Endodermal cell (in vitro differentiated cells): ENCODE data around the gene SHCBP1. TPM values are rescaled to one million over a fixed set of nuclear protein-coding genes. Genes with fewer than 3 reads are reported as not detected.

Source experiments
- DNase-seq: peaks from one replicate; pipeline ENCODE4 v3.0.0-alpha.2; 2017
- H3K27ac ChIP-seq: 2 replicates; pipeline ENCODE4 v1.5.1; 2013; ENCODE audit warnings: mild to moderate bottlenecking, low read depth, low read length, moderate library complexity
- H3K27me3 ChIP-seq: 2 replicates; pipeline ENCODE4 v1.6.1; 2013; ENCODE audit warnings: mild to moderate bottlenecking, low read length, moderate library complexity; ENCODE audit not compliant: insufficient read depth, control insufficient read depth, poor library complexity, severe bottlenecking
- H3K36me3 ChIP-seq: 2 replicates; pipeline ENCODE4 v1.7.0; 2013; ENCODE audit warnings: mild to moderate bottlenecking, low read length, moderate library complexity; ENCODE audit not compliant: control insufficient read depth, insufficient read depth
- H3K4me1 ChIP-seq: one replicate; pipeline ENCODE4 v1.7.0; 2013; ENCODE audit warnings: low read length; ENCODE audit not compliant: control insufficient read depth, insufficient read depth
- H3K4me3 ChIP-seq: 2 replicates; pipeline ENCODE4 v1.5.1; 2013; ENCODE audit warnings: mild to moderate bottlenecking, low read length, moderate library complexity
- H3K9ac ChIP-seq: 2 replicates; pipeline ENCODE4 v1.6.1; 2013; ENCODE audit warnings: mild to moderate bottlenecking, low read length, moderate library complexity; ENCODE audit not compliant: poor library complexity, severe bottlenecking; ENCODE audit errors: extremely low read depth
- H3K9me3 ChIP-seq: 2 replicates; pipeline ENCODE4 v1.6.1; 2013; ENCODE audit warnings: mild to moderate bottlenecking, low read length, moderate library complexity; ENCODE audit not compliant: control insufficient read depth
- H3K27ac Mint-ChIP-seq: 2 replicates; pipeline ENCODE4 v1.8.0; 2020; ENCODE audit warnings: mixed read lengths
- H3K27me3 Mint-ChIP-seq: 2 replicates; pipeline ENCODE4 v1.8.0; 2021; ENCODE audit warnings: mild to moderate bottlenecking, mixed read lengths; ENCODE audit not compliant: insufficient read depth
- H3K36me3 Mint-ChIP-seq: 2 replicates; pipeline ENCODE4 v1.8.0; 2020; ENCODE audit warnings: low read depth, mixed read lengths
- H3K4me1 Mint-ChIP-seq: 2 replicates; pipeline ENCODE4 v1.8.0; 2020; ENCODE audit warnings: mixed read lengths
- H3K4me3 Mint-ChIP-seq: 2 replicates; pipeline ENCODE4 v1.8.0; 2020; ENCODE audit warnings: mild to moderate bottlenecking, moderate library complexity, mixed read lengths
- H3K9me3 Mint-ChIP-seq: 2 replicates; pipeline ENCODE4 v1.8.0; 2020; ENCODE audit warnings: mild to moderate bottlenecking, mixed read lengths
- WGBS, 2 experiments: methylation state at CpG; one replicate each; pipeline versions ENCODE4 v1.1.5 to v1.1.7; 2013; ENCODE audit warnings: missing lambda C conversion rate in 2 of 2, mixed read lengths in 1 of 2; ENCODE audit not compliant: insufficient coverage in 1 of 2, insufficient read length in 1 of 2; 5-methylcytosine and 5-hydroxymethylcytosine counted together
- total RNA-seq, 2 donors: library from RNA; stranded (reverse); fragmentation: NEBNext Ultra II Directional in 1 of 2; extraction: Animal tissue kit (Norgen Biotek cat#: 25700) in 1 of 2; gene quantifications; 2 replicates in 1 of 2; 3 replicates in 1 of 2; pipeline ENCODE4 v1.2.1, GENCODE V29; 2021
- TF ChIP-seq, protein P1 (sequence below): fragments of 200-600 bp; sonication (generic); conservative IDR thresholded peaks from 2 replicates; pipeline ENCODE4 v1.5.0; 2021; ENCODE audit warnings: antibody characterized with exemption, mild to moderate bottlenecking

The SHCBP1 gene
- total RNA-seq, 2 donors from 2014 or later, result 15.1 to 17.2 TPM

DNA sequence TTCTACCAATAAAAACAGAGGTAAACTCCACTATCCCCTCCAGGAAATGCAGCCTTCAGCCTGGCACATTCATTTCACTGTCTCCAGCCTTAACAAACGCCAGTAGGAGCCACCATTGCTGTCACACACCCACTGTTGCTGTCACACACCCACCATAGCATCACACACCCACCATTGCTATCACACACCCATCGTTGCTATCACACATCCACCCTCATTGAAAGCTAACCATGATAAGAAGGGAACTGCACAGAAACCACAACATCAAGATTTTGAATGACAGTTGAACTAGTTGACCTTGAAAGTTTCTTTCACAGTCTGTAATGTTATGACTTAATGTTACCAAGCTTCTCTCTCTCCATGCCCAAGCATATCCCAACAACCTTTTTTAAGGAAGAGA is 38.1 kb downstream of the SHCBP1 start:
- H3K36me3 ChIP-seq, result peaks cover 51% of the 10 kb centered on the region
- H3K9me3 Mint-ChIP-seq, result no peaks in the 10 kb centered on the region
- no peak for DNase-seq
- H3K27me3 Mint-ChIP-seq, result no peaks in the 10 kb centered on the region
- H3K27ac Mint-ChIP-seq, result no peak overlapping the region
- TF ChIP-seq, protein P1, sequence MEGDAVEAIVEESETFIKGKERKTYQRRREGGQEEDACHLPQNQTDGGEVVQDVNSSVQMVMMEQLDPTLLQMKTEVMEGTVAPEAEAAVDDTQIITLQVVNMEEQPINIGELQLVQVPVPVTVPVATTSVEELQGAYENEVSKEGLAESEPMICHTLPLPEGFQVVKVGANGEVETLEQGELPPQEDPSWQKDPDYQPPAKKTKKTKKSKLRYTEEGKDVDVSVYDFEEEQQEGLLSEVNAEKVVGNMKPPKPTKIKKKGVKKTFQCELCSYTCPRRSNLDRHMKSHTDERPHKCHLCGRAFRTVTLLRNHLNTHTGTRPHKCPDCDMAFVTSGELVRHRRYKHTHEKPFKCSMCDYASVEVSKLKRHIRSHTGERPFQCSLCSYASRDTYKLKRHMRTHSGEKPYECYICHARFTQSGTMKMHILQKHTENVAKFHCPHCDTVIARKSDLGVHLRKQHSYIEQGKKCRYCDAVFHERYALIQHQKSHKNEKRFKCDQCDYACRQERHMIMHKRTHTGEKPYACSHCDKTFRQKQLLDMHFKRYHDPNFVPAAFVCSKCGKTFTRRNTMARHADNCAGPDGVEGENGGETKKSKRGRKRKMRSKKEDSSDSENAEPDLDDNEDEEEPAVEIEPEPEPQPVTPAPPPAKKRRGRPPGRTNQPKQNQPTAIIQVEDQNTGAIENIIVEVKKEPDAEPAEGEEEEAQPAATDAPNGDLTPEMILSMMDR, result no peak
- H3K4me1 Mint-ChIP-seq, result no peaks in the 10 kb centered on the region
- H3K4me3 ChIP-seq, result no peak overlapping the region
- H3K27ac ChIP-seq, result no peak overlapping the region
- H3K27me3 ChIP-seq, result no peaks in the 10 kb centered on the region
- H3K4me3 Mint-ChIP-seq, result no peak overlapping the region
- 88 to 97% methylated on average over 1 to 2 of the region's 2 CpGs for WGBS, 2 experiments
- no peaks in the 10 kb centered on the region for H3K4me1 ChIP-seq
- H3K36me3 Mint-ChIP-seq, result peaks cover 39% of the 10 kb centered on the region
- peaks cover 12% of the 10 kb centered on the region for H3K9me3 ChIP-seq
- no peak overlapping the region for H3K9ac ChIP-seq

DNA sequence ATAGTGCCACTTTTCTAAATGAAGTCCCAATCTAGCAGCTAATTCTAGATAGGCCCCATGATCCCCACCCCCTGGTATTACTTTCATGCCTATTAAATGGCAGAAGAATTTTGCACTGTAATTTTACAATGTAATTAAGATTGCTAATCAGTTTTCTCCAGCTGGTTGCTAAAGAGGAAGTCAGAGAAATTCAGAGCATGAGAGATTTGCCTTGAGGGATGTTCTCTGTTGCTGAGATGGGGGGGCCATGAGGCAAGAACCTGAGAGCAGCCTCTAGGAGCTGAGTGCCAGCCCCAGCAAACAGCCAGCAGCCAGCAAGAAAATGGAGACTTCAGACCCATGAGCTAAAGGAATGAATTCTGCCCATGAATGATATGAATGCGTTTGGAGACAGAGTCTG is 38.9 kb downstream of the SHCBP1 start:
- Mint-ChIP-seq H3K9me3 (no peaks in the 10 kb centered on the region), H3K4me3 (no peak overlapping the region), H3K27ac (no peak overlapping the region), H3K27me3 (no peaks in the 10 kb centered on the region), H3K36me3 (peaks cover 34% of the 10 kb centered on the region), H3K4me1 (no peaks in the 10 kb centered on the region)
- WGBS, 2 experiments, result 85 to 100% methylated on average over 1 of the region's 1 CpG
- no peak overlapping the region for H3K9ac ChIP-seq
- H3K9me3 ChIP-seq, result peaks cover 12% of the 10 kb centered on the region
- TF ChIP-seq, protein P1, result no peak
- no peaks in the 10 kb centered on the region for H3K27me3 ChIP-seq
- H3K4me1 ChIP-seq, result no peaks in the 10 kb centered on the region
- H3K36me3 ChIP-seq, result peaks cover 51% of the 10 kb centered on the region
- no peak overlapping the region for H3K27ac ChIP-seq
- no peak for DNase-seq
- H3K4me3 ChIP-seq, result no peak overlapping the region

DNA sequence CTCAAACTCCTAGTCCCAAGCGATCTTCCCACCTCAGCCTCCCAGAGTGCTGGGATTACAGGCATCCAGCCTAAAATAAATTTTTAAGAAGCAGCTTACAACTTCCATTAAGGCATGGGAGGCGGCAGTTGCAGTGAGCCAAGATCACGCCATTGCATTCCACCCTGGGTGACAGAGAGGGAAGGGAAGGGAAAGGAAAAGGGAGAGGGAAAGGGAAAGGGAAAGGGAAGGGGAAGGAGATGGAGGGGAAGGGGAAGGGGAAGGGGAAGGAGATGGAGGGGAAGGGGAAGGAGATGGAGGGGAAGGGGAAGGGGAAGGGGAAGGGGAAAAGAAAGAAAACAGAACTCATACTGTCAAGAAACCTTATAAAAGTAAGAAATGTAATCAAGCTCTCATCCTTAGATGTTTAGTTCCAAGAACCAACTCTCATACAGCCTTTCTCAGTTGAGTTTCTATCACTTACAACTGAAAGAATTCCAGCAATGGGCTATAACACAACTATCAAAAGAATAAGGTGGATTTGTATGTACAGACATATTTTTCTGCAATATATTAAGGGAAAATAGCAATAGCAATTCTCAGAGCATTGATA is 43.1 kb downstream of the SHCBP1 start:
- WGBS, 2 experiments, result 95 to 100% methylated on average over 2 to 3 of the region's 3 CpGs
- Mint-ChIP-seq H3K4me1 (no peaks in the 10 kb centered on the region), H3K9me3 (no peaks in the 10 kb centered on the region), H3K27me3 (no peaks in the 10 kb centered on the region), H3K4me3 (no peak overlapping the region), H3K36me3 (peaks cover 17% of the 10 kb centered on the region), H3K27ac (no peak overlapping the region)
- no peak for DNase-seq
- Histone ChIP-seq H3K36me3 (peaks cover 24% of the 10 kb centered on the region), H3K9ac (no peak overlapping the region), H3K27ac (no peak overlapping the region), H3K4me1 (no peaks in the 10 kb centered on the region), H3K4me3 (no peak overlapping the region), H3K27me3 (no peaks in the 10 kb centered on the region), H3K9me3 (no peaks in the 10 kb centered on the region)
- TF ChIP-seq, protein P1, result no peak
